Activated naive CD4-positive, alpha-beta T cell treated with anti-CD3 and anti-CD28 coated beads, Interleukin-2, amount 50 U/mL, for 24 hours (primary cell): ENCODE measurements around the gene PCSK4.
"Not testable (repeated sequence)": the region's sequence is repeated elsewhere in the genome, so short reads cannot be mapped to it uniquely, and the experiment has no call there.

Experiments used
- H3K27ac Mint-ChIP-seq: one replicate; pipeline ENCODE4 v1.8.0; 2021; ENCODE audit warnings: mild to moderate bottlenecking, mixed read lengths
- H3K27me3 Mint-ChIP-seq: one replicate; pipeline ENCODE4 v1.8.0; 2021; ENCODE audit warnings: mixed read lengths
- H3K36me3 Mint-ChIP-seq: one replicate; pipeline ENCODE4 v1.8.0; 2021; ENCODE audit warnings: mixed read lengths
- H3K4me1 Mint-ChIP-seq: one replicate; pipeline ENCODE4 v1.8.0; 2021; ENCODE audit warnings: mixed read lengths
- H3K4me3 Mint-ChIP-seq: one replicate; pipeline ENCODE4 v1.8.0; 2021; ENCODE audit warnings: mild to moderate bottlenecking, mixed read lengths
- H3K9me3 Mint-ChIP-seq: one replicate; pipeline ENCODE4 v1.8.0; 2021; ENCODE audit warnings: mixed read lengths

PCSK4 gene

GRCh38 chr19:1490311-1491113 lies at the start of gene PCSK4:
TSS of gene PCSK4 (minus strand) at chr19:1490350. CDS start at chr19:1490346, 4 bp downstream.
- no peaks in the 10 kb centered on the region for H3K36me3 Mint-ChIP-seq
- H3K4me3 Mint-ChIP-seq = peak within 1 kb of the TSS; percentile 87
- peak within 1 kb of the TSS; percentile 52 for H3K27ac Mint-ChIP-seq
- H3K9me3 Mint-ChIP-seq = no peaks in the 10 kb centered on the region
- H3K27me3 Mint-ChIP-seq = no peaks in the 10 kb centered on the region
- H3K4me1 Mint-ChIP-seq = peaks cover 16% of the 10 kb centered on the region

- H3K27me3 Mint-ChIP-seq = peaks cover 13% of the 10 kb centered on the region
- H3K9me3 Mint-ChIP-seq, H3K4me3 Mint-ChIP-seq, H3K4me1 Mint-ChIP-seq, H3K36me3 Mint-ChIP-seq, H3K27ac Mint-ChIP-seq: not testable (repeated sequence)
Observed at GRCh38 chr19:1539749-1540148, 49.6 kb upstream of the PCSK4 start.

DNA sequence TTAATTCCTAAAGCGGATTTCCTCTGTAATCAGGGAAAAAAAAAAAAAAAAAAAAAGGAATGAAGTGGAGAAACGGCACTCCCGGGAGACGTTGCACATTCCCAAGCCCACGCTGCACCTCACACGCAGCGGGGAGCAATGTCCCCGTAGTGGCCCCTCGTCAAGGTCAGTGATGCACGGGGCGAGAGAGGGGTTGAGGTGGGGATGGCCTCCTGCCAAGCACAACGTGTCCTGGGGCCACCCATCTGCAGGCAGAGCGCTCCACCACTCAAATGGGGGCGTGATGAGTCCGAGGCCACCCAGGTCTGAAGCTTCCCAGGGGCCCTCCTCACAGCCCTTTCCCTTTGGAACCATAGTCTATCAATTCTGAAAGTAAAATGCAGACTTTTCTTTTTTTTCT lies 48.8 kb upstream of the PCSK4 start:
- H3K27me3 Mint-ChIP-seq = peaks cover 13% of the 10 kb centered on the region
- no peak overlapping the region for H3K27ac Mint-ChIP-seq
- no peaks in the 10 kb centered on the region for H3K9me3 Mint-ChIP-seq
- H3K36me3 Mint-ChIP-seq = no peaks in the 10 kb centered on the region
- H3K4me1 Mint-ChIP-seq = no peaks in the 10 kb centered on the region
- no peak overlapping the region for H3K4me3 Mint-ChIP-seq

- H3K4me3 Mint-ChIP-seq, H3K4me1 Mint-ChIP-seq, H3K9me3 Mint-ChIP-seq, H3K27ac Mint-ChIP-seq, H3K27me3 Mint-ChIP-seq, H3K36me3 Mint-ChIP-seq: not testable (repeated sequence)
Observed at GRCh38 chr19:1535699-1536098, 45.5 kb upstream of the PCSK4 start.

- H3K9me3 Mint-ChIP-seq = no peaks in the 10 kb centered on the region
- H3K4me3 Mint-ChIP-seq = no peak overlapping the region
- no peak overlapping the region for H3K27ac Mint-ChIP-seq
- peaks cover 7% of the 10 kb centered on the region for H3K27me3 Mint-ChIP-seq
- no peaks in the 10 kb centered on the region for H3K4me1 Mint-ChIP-seq
- H3K36me3 Mint-ChIP-seq = no peaks in the 10 kb centered on the region
Observed at GRCh38 chr19:1534972-1535371, 44.8 kb upstream of the PCSK4 start.

GRCh38 chr19:1533510-1534150 lies 43.5 kb upstream of the PCSK4 start:
- H3K4me3 Mint-ChIP-seq = no peak overlapping the region

GRCh38 chr19:1532003-1532402 lies 41.9 kb upstream of the PCSK4 start:
- Mint-ChIP-seq H3K27ac (no peak overlapping the region), H3K36me3 (no peaks in the 10 kb centered on the region), H3K4me1 (no peaks in the 10 kb centered on the region), H3K27me3 (peaks cover 6% of the 10 kb centered on the region), H3K4me3 (no peak overlapping the region), H3K9me3 (no peaks in the 10 kb centered on the region)

More at GRCh38 chr19:1533510-1534150, 43.5 kb upstream of the PCSK4 start:
- Mint-ChIP-seq H3K36me3 (no peaks in the 10 kb centered on the region), H3K27me3 (peaks cover 6% of the 10 kb centered on the region), H3K27ac (no peak overlapping the region), H3K9me3 (no peaks in the 10 kb centered on the region), H3K4me1 (no peaks in the 10 kb centered on the region)

GRCh38 chr19:1531587-1531986 lies 41.4 kb upstream of the PCSK4 start:
- no peak overlapping the region for H3K27ac Mint-ChIP-seq
- H3K4me1 Mint-ChIP-seq = no peaks in the 10 kb centered on the region
- H3K9me3 Mint-ChIP-seq = no peaks in the 10 kb centered on the region
- peaks cover 6% of the 10 kb centered on the region for H3K27me3 Mint-ChIP-seq
- no peak overlapping the region for H3K4me3 Mint-ChIP-seq
- no peaks in the 10 kb centered on the region for H3K36me3 Mint-ChIP-seq

DNA sequence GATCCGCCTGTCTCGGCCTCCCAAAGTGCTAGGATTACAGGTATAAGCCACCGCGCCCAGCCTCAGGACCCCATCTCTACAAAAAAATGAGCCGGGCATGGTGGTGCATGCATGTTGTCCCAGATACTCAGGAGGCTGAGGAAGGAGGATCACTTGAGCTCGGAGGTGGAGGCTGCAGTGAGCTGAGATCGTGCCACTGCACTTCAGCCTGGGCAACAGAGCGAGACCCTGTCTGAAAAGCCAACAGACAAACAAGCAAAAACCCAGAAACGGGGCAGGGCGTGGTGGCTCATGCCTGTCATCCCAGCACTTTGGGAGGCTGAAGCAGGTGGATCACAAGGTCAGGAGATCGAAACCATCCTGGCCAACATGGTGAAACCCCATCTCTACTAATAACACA lies 40.7 kb upstream of the PCSK4 start:
- H3K27me3 Mint-ChIP-seq = peaks cover 13% of the 10 kb centered on the region
- H3K4me1 Mint-ChIP-seq, H3K27ac Mint-ChIP-seq, H3K9me3 Mint-ChIP-seq, H3K36me3 Mint-ChIP-seq, H3K4me3 Mint-ChIP-seq: not testable (repeated sequence)

DNA sequence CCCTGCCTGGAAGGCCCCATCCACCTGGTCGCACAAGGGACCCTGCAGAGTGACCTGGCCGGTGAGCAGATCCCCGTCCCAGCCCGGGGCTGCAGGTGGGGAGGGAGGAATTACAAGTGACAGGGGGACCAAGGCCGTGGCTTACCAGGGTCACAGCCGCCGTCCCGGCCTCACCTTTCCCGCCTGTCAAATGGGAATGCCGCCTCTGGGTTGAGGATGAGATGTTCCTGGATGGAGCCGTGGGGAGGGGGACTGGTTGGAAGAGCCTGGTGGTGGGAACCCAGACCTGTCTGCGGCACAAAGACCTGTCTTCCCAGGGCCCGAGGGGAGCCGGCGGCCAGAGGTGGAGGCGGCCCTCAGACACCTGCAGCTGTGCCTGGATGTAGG lies 39.3 kb upstream of the PCSK4 start:
- no peaks in the 10 kb centered on the region for H3K36me3 Mint-ChIP-seq
- peaks cover 19% of the 10 kb centered on the region for H3K27me3 Mint-ChIP-seq
- no peak overlapping the region for H3K4me3 Mint-ChIP-seq

GRCh38 chr19:1528596-1529429 lies 38.7 kb upstream of the PCSK4 start:
- H3K9me3 Mint-ChIP-seq = no peaks in the 10 kb centered on the region
- no peak overlapping the region for H3K4me3 Mint-ChIP-seq
- H3K36me3 Mint-ChIP-seq = no peaks in the 10 kb centered on the region
- peaks cover 6% of the 10 kb centered on the region for H3K4me1 Mint-ChIP-seq
- peaks cover 20% of the 10 kb centered on the region for H3K27me3 Mint-ChIP-seq
- no peak overlapping the region for H3K27ac Mint-ChIP-seq

More for the DNA sequence above, 39.3 kb upstream of the PCSK4 start:
- Mint-ChIP-seq H3K4me1 (peaks cover 5% of the 10 kb centered on the region), H3K27ac (no peak overlapping the region), H3K9me3 (no peaks in the 10 kb centered on the region)

DNA sequence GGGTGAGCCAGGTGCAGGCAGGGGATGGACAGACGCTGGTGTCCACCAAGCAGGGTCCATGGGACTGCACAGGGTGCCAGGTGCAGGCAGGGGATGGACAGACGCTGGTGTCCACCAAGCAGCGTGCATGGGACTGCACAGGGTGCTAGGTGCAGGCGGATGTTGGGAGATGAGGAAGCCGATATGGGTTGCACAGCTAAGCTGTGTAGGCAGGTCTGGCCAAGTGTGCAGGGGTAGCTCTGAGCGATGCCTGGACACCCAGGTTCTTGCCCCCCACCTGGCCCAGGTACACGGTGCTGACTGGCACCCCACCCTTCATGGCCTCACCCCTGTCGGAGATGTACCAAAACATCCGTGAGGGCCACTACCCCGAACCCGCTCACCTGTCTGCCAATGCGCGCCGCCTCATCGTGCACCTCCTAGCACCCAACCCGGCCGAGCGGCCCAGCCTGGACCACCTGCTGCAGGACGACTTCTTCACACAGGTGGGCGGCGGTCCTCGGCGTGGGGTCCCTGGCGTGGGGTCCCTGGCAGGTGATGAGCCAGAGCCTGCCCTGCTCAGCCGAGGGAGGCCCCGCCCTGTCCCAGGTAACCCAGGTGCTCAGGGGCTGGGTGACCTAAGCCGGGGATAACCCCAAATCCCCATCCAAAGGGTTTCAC lies 37.6 kb upstream of the PCSK4 start:
- H3K9me3 Mint-ChIP-seq = no peaks in the 10 kb centered on the region
- no peak overlapping the region for H3K4me3 Mint-ChIP-seq
- peaks cover 21% of the 10 kb centered on the region for H3K27me3 Mint-ChIP-seq
- peaks cover 6% of the 10 kb centered on the region for H3K4me1 Mint-ChIP-seq
- no peaks in the 10 kb centered on the region for H3K36me3 Mint-ChIP-seq
- H3K27ac Mint-ChIP-seq = peak overlapping the region; percentile 65

- Mint-ChIP-seq H3K36me3 (no peaks in the 10 kb centered on the region), H3K27ac (peak overlapping the region; percentile 65), H3K27me3 (peaks cover 21% of the 10 kb centered on the region), H3K9me3 (no peaks in the 10 kb centered on the region), H3K4me1 (peaks cover 6% of the 10 kb centered on the region), H3K4me3 (no peak overlapping the region)
Observed at GRCh38 chr19:1526979-1527649, 37.0 kb upstream of the PCSK4 start.

DNA sequence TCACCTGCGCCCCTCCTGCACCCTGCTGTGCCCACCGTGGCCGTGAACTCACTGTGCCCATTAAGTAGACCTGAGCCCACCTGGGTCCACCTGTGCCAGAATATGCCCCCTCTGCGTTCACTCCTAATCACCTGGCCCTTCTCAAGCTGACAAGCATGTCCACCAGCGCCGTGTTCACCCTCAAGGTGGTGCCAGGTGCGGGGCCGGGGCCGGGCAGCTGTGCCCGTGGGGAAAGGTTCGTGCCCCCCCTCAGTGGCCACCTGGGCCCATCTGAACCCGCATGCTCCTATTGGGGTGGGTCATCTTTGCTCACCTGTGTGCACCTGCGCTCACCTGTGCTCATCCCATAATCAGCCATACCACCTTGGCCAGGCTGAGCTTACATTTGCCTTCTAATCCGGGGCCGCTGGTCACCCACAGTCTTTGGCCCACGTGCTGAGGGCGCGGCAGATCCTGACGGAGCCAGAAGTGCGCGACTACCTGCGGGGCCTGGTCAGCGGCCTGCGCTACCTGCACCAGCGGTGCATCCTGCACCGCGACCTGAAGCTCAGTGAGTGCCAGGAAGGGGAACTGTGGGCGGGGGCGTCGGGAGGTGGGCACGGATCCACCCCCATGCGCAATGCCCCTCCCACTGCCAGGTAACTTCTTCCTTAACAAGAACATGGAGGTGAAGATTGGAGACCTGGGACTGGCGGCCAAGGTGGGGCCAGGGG lies 36.1 kb upstream of the PCSK4 start:
- Mint-ChIP-seq H3K4me3 (no peak overlapping the region), H3K4me1 (peaks cover 6% of the 10 kb centered on the region), H3K27ac (no peak overlapping the region), H3K36me3 (no peaks in the 10 kb centered on the region), H3K27me3 (peaks cover 20% of the 10 kb centered on the region), H3K9me3 (no peaks in the 10 kb centered on the region)
